Right kidney (tissue), 1 donor: ENCODE data around the gene TNFSF8.

Experiments
- DNase-seq: peaks from one replicate; pipeline ENCODE4 v3.0.0-alpha.2; 2016

TNFSF8 gene

DNA sequence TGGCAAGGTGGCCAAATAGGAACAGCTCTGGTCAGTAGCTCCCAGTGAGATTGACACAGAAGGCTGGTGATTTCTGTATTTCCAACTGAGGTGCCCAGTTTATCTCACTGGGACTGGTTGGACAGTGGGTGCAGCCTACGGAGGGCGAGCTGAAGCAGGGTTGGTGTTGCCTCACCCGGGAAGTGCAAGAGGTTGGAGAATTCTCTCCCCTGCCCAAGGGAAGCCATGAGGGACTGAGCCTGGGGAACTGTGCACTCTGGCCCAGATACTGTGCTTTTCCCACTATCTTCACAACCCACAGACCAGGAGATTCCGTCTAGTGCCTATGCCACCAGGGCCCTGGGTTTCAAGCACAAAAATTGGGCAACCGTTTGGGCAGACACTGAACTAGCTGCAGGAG lies 61.0 kb downstream of the TNFSF8 start:
- DNase-seq = no peak

- DNase-seq = no peak
Observed at GRCh38 chr9:114867327-114867726, 63.1 kb downstream of the TNFSF8 start.

DNA sequence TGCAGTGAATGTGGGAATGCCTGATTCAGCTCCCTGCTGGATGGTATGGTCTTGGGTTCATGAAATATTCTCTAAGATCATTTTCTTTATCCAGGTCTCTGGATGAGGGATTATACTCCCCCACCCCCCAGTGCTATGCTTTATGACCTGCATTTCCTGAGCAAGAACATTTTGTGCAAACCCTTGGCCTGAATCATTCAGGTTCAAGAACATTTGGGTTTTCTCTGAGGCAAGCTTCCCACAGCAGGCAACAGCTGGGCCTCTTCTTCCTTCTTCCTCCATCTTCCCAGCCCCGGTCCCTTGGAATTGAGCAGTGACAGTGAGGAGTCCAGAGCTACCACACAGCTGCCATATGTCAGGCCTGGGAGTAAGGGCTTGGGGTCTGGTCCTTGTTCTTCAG lies 65.9 kb downstream of the TNFSF8 start:
- DNase-seq = no peak

- no peak for DNase-seq
Observed at GRCh38 chr9:114861922-114862605, 68.3 kb downstream of the TNFSF8 start.

DNA sequence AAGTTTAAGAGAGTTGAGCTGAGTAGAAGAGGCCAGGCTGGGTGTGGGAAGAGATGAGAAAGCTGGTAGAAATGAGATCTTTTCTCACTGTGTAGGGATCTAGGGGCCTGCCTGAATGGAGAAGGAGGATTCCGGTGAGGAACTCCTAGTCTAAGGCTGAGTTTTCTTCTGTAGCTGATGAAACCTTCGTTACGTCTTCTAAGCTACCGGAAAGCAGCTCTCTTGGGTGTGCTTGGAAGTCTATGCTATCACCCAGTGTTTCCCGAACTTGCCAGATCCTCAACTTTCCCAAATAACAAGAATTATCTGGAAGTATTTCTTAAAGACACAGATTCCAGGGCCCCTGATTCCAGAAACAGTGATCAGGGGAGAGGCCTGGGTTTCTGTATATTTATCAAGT lies 69.1 kb downstream of the TNFSF8 start:
- no peak for DNase-seq

- no peak for DNase-seq
Observed at GRCh38 chr9:114860187-114860586, 70.2 kb downstream of the TNFSF8 start.

- DNase-seq = no peak
Observed at GRCh38 chr9:114856942-114857315, 73.5 kb downstream of the TNFSF8 start.

GRCh38 chr9:114856215-114856941 lies 74.0 kb downstream of the TNFSF8 start:
- DNase-seq = no peak

DNA sequence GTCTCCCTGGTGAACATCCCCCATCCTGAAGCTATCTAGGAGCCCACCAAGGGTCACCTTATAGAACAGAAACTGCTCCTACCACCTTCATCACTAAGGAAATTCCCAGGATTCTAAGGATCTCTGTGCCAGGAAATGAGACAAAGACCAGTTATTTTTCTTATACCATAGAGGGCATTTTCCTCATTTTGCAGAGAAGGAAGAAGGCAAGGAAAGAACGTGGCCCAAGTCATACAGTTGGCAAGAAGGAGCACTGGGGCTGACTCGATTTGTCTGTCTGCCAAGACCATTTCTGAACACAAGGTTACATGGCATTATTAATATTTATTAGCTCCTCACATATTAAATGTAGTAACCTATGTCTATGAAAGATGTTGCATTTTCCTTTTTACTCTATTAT lies 74.9 kb downstream of the TNFSF8 start:
- DNase-seq = no peak

DNA sequence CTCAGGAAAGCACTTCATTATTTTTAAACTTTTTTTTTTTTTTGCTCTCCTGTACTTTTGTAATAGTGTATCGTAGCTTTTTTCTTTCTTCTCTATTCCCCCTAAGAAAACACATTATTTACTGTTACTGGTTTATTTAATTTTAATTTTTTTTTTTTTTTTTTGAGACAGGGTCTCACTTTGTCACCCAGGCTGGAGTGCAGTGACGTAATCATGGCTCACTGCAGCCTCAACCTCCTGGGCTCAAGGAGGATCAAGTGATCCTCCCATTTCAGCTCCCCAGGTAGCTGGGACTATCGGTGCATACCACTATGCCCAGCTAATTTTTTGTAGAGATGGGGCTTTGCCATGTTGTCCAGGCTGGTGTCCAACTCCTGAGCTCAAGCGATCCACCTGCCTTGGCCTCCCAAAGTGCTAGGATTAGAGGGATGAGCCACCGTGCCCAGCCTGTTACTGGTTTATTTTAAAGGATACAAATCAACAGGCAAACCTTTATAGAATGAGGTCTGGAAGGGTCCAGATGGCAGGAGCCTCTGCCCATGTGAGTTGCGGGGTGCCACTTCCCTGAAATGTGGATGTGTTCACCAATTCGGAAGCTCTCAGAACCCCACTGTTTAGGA lies 75.5 kb downstream of the TNFSF8 start:
- DNase-seq = no peak

DNA sequence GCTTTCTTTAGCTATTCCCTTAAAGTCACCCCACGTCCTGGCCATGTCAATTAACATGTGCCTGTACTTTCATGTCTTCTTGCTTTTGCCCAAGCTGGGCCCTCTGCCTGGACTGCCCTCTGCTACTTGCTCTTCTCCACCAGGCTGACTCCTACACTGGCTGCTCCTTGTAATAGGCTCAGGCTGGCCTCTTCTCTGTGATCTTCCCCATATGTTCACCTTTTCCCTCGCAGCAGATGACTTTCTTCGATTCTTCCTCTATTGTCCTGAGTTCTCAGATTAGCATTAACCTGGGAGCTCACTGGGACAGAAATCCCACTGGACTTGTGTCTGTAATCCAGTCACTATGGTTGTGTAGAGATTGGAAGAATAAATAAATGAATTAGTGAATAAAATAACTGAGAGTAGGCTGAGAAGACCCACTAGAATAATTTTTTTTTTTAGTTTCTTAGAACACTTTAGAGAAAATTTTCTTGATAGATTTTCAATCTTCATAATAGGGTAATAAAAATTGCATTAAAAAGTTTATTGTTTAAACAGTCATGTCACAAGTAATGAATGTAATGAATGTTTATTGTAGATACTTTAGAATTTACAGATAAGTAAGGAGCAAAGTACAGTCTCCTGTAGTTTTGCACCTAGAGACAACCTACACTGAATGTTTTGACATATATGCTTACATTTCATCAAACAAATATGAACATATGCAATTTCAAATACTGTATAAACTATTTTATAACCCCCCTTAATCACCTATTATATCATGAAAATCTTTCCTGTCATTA lies 77.1 kb downstream of the TNFSF8 start:
- DNase-seq = no peak

DNA sequence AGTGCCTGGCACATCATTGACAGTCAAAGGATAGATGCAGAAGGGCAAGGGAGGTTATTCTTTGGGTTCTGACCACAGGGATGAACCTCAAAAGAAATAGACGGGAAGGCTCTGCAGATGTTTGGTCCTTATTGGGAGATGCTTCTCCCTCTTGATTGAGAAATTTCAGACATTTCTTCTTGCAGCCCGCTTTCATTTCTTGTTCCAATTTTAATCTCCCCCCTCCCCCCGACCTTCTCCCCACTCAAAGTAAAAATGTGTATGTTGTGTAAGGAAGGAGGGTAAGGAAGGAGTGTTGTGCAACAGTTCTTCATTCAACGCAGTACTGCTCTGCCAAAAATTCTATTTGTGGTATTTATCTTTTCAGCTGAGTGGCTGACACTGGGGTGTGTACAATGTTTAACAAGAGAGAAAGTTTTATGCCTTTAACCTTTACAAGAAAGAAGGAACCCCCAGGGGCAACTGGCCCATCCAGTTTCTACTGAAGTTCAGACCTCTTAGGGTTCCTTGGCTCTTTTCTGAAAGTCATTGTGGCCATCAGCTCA lies 78.3 kb downstream of the TNFSF8 start:
- no peak for DNase-seq

DNA sequence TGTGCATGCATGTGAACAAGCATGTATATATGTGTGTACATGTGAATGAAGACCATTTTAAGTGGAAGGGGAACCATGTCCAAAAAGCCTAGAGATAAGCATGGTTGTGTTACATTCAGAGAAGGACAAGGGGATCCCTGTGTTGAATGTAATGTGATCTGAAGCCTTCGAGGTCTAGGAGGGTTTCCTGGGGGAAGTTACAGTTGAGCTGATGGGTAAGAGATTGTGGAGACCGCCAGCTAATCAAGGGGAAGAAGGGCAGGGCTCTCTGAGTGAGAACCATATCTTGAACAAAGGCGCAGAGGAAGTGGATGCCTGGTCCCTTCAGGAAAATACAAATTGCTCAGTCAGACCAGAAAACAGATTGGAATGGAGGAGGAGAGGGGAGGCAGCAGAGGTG lies 79.1 kb downstream of the TNFSF8 start:
- no peak for DNase-seq
